ENCODE results near the gene CACNG7.

The CACNG7 gene

DNA sequence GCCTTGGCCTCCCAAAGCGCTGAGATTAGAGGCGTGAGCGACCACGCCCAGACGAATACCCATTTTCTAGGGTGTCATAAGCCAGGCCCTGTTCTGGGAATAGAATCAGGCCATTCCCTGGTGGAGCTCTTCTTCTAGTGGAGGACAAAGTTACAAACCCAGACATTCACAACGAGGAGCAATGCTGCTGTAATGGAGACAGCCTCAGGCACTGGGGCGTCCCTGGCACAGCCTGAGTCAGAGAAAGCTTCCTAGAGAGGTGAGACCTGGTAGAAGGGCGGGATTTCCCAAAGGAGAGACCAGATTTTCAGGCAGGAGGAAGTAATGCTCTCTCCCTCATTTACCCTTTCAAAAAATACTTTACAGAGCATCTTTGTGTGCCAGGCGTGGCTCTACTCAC lies 14.4 kb upstream of the CACNG7 start:
- ChIA-PET POLR2A (ENCODE audit: low non-redundant PET) (no interaction called here), CTCF (interaction anchor here (0.6 to 1.2 kb wide), 3 partner anchors 13 to 129 kb away, joined by 3 to 5 read pairs (median 3); partner anchors contain the start of gene PRKCG)
- no peak overlapping the region for H3K27ac ChIP-seq
- TF ChIP-seq, protein P1, sequence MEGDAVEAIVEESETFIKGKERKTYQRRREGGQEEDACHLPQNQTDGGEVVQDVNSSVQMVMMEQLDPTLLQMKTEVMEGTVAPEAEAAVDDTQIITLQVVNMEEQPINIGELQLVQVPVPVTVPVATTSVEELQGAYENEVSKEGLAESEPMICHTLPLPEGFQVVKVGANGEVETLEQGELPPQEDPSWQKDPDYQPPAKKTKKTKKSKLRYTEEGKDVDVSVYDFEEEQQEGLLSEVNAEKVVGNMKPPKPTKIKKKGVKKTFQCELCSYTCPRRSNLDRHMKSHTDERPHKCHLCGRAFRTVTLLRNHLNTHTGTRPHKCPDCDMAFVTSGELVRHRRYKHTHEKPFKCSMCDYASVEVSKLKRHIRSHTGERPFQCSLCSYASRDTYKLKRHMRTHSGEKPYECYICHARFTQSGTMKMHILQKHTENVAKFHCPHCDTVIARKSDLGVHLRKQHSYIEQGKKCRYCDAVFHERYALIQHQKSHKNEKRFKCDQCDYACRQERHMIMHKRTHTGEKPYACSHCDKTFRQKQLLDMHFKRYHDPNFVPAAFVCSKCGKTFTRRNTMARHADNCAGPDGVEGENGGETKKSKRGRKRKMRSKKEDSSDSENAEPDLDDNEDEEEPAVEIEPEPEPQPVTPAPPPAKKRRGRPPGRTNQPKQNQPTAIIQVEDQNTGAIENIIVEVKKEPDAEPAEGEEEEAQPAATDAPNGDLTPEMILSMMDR (conservative IDR thresholded peaks at IDR 0.05; ENCODE audit: low read depth): no peak
- peak; percentile 64 for DNase-seq (ENCODE audit: low spot score)

DNA sequence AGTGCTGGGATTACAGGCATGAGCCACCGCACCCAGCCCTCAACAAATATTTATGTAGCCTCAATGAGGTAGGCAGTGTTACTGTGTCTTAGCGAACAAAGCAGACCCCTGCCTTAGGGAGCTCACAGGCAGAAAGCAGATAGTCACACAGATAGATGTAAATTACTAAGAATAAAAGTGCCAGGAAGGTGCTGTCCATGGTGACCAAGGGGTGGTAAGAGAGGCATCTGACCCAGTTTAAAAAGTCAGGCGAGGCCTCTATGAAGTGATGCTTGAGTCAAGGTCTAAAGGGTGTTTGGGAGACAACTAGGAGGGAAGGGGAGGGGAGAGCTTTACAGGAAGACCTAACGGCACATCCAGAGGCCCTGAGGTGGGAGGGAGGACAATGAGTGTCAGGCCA lies 12.4 kb upstream of the CACNG7 start:
- TF ChIP-seq, protein P1 (conservative IDR thresholded peaks at IDR 0.05; ENCODE audit: low read depth): no peak
- POLR2A ChIA-PET (ENCODE audit: low non-redundant PET): no interaction called here
- no peak overlapping the region for H3K27ac ChIP-seq
- DNase-seq (ENCODE audit: low spot score): no peak
- CTCF ChIA-PET: no interaction called here

DNA sequence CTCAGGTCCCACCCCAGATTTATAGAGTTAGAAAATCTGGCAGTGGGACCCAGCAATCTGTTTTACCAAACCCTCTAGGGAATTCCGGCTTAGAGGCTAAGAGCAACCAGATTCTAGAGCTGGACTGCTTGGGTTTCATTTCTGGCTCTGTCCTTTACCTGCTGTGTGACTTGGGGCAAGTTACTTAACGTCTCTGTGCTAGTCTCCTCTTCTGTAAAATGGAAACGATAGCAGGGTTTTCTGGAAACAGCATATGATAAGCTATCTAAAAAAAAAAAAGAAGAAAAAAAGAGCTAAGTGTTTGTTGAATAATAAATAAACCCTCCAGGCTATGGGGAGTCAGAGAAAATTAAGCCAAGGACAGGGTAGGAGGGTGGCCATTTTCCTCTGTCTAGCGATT lies 11.6 kb upstream of the CACNG7 start:
- TF ChIP-seq, protein P1 (conservative IDR thresholded peaks at IDR 0.05; ENCODE audit: low read depth): no peak
- no peak for DNase-seq (ENCODE audit: low spot score)
- ChIA-PET POLR2A (ENCODE audit: low non-redundant PET) (no interaction called here), CTCF (interaction anchor here (0.6 kb wide), 1 partner anchor 56 kb away, joined by 3 read pairs; no protein-coding TSS in a partner anchor)
- H3K27ac ChIP-seq: no peak overlapping the region

DNA sequence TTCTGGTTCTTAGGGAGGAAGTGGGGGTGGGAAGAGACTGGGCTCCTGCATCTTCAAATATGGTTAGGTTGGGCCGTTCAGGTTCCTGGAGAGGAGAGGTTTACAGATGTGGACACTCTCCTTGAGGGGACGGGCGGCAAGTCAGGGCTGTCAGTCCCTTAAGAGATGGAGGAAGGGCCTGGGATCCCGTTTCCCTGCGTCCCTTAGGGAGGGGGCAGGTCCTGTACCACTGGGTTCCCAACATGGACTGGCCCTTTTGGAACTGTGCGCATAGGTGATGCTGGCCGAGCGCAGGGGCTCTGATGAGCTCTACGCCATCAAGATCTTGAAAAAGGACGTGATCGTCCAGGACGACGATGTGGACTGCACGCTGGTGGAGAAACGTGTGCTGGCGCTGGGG lies 10.9 kb upstream of the CACNG7 start:
- DNase-seq (ENCODE audit: low spot score): no peak
- ChIA-PET CTCF (interaction anchor here (0.6 kb wide), 1 partner anchor 57 kb away, joined by 3 read pairs; no protein-coding TSS in a partner anchor), POLR2A (ENCODE audit: low non-redundant PET) (no interaction called here)
- TF ChIP-seq, protein P1 (conservative IDR thresholded peaks at IDR 0.05; ENCODE audit: low read depth): no peak
- H3K27ac ChIP-seq: no peak overlapping the region

DNA sequence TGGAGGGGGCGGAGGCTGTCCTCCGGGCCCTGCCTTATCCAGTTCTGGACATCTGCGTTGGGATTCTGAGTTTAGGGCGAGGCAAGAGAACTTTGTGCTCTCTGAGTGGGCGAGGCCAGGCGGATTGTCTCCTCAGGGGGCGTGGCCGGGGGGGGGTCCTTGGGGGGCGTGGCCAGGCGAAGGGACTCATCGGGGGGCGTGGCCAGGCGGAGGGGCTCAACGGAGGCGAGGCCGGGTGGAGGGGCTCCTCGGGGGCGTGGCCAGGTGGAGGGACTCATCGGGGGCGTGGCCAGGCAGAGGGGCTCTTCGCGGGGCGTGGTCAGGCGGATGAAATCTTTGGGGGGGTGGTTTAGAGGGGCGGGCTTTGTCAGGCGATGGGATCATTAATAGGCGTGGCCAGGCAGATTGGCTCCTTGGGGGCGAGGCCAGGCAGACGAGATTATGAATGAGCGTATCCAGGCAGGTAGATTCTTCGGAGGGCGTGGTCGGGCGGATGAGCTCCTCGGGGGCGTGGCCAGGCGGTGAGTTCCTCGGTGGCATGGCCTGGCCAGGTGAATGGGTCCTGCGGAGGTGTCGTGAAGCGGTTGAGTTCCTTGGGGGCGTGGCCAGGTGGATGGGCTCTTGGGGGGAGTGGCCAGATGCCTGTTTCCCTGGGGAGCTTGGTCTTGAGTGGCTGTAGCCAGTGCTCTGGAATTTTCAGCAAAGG lies 10.3 kb upstream of the CACNG7 start:
- no peak overlapping the region for H3K27ac ChIP-seq
- POLR2A ChIA-PET (ENCODE audit: low non-redundant PET): no interaction called here
- peak; percentile 53 for DNase-seq (ENCODE audit: low spot score)
- CTCF ChIA-PET: interaction anchor here (0.6 kb wide), 1 partner anchor 69 kb away, joined by 3 read pairs; no protein-coding TSS in a partner anchor
- TF ChIP-seq, protein P1 (conservative IDR thresholded peaks at IDR 0.05; ENCODE audit: low read depth): no peak

DNA sequence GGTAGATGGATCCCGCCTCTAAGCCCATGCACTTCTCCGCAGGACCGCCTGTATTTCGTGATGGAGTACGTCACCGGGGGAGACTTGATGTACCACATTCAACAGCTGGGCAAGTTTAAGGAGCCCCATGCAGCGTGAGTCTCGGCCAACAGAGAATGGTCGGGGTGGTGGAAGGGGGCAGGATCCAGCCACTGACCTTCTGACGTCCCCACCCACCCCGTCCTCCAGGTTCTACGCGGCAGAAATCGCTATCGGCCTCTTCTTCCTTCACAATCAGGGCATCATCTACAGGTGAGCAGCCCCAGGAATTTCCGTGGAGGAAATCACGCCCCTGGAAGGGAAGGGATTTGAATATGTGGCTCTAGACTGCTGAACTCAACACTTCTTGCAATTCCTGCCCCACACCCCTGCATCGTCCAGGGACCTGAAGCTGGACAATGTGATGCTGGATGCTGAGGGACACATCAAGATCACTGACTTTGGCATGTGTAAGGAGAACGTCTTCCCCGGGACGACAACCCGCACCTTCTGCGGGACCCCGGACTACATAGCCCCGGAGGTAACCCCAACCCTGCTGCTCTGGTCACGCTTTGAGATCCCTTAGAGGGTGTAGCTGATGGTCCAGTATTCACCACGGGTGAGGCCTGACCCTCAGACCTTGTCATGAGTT lies 8.8 kb upstream of the CACNG7 start:
- POLR2A ChIA-PET (ENCODE audit: low non-redundant PET): no interaction called here
- DNase-seq (ENCODE audit: low spot score): no peak
- peak overlapping the region; percentile 53 for H3K27ac ChIP-seq
- CTCF ChIA-PET: interaction anchor here (0.6 kb wide), 3 partner anchors 43 to 197 kb away, joined by 3 to 5 read pairs (median 5); no protein-coding TSS in a partner anchor
- TF ChIP-seq, protein P1 (conservative IDR thresholded peaks at IDR 0.05; ENCODE audit: low read depth): no peak
